Astrocyte (in vitro differentiated cells and primary cell): ENCODE results near the gene BRF1. TPM values are rescaled to one million over a fixed set of nuclear protein-coding genes. Genes with fewer than 3 reads are reported as not detected.

Experiments used
- DNase-seq: peaks from one replicate; pipeline ENCODE4 v3.0.0-alpha.2; 2010; ENCODE audit warnings: low read depth
- FAIRE-seq: peaks from 2 replicates; lab custom pipeline; 2011; peaks lifted over from hg19 to GRCh38; lab: Jason Lieb, UNC
- H2AFZ ChIP-seq: 2 replicates; pipeline ENCODE4 v1.6.0; 2012; ENCODE audit warnings: low read depth, low read length, inconsistent platforms
- H3K27ac ChIP-seq: 2 replicates; pipeline ENCODE4 v1.5.1; 2011; ENCODE audit warnings: low read depth, low read length, inconsistent platforms
- H3K27me3 ChIP-seq: 2 replicates; pipeline ENCODE4 v1.6.0; 2011; ENCODE audit warnings: low read length, inconsistent platforms; ENCODE audit not compliant: insufficient read depth
- H3K36me3 ChIP-seq: 2 replicates; pipeline ENCODE4 v1.5.1; 2011; ENCODE audit warnings: low read length, inconsistent platforms; ENCODE audit not compliant: insufficient read depth
- H3K4me1 ChIP-seq: 2 replicates; pipeline ENCODE4 v1.5.1; 2011; ENCODE audit warnings: low read length, inconsistent platforms; ENCODE audit not compliant: insufficient read depth
- H3K4me2 ChIP-seq: 2 replicates; pipeline ENCODE4 v1.6.0; 2012; ENCODE audit warnings: low read length, inconsistent platforms
- H3K4me3 ChIP-seq: 2 replicates; pipeline ENCODE4 v1.5.1; 2011; ENCODE audit warnings: low read depth, mild to moderate bottlenecking, low read length, inconsistent platforms; ENCODE audit not compliant: insufficient read depth
- H3K79me2 ChIP-seq: 2 replicates; pipeline ENCODE4 v1.6.0; 2012; ENCODE audit warnings: mild to moderate bottlenecking, low read length, inconsistent platforms; ENCODE audit not compliant: insufficient read depth
- H3K9ac ChIP-seq: 2 replicates; pipeline ENCODE4 v1.6.0; 2012; ENCODE audit warnings: mild to moderate bottlenecking, low read length, inconsistent platforms
- H3K9me3 ChIP-seq: 2 replicates; pipeline ENCODE4 v1.5.1; 2012; ENCODE audit warnings: low read depth, mild to moderate bottlenecking, low read length, inconsistent platforms; ENCODE audit not compliant: insufficient read depth
- H4K20me1 ChIP-seq: 2 replicates; pipeline ENCODE4 v1.6.0; 2012; ENCODE audit warnings: low read length, inconsistent platforms; ENCODE audit not compliant: insufficient read depth
- H3K27ac Mint-ChIP-seq: one replicate; pipeline ENCODE4 v1.8.0; 2021; ENCODE audit warnings: mild to moderate bottlenecking, mixed read lengths; ENCODE audit not compliant: unreplicated experiment
- H3K27me3 Mint-ChIP-seq: one replicate; pipeline ENCODE4 v1.8.0; 2021; ENCODE audit warnings: low read depth, mixed read lengths; ENCODE audit not compliant: unreplicated experiment
- H3K36me3 Mint-ChIP-seq: one replicate; pipeline ENCODE4 v1.8.0; 2021; ENCODE audit warnings: low read depth, mixed read lengths; ENCODE audit not compliant: unreplicated experiment
- H3K4me1 Mint-ChIP-seq: one replicate; pipeline ENCODE4 v1.8.0; 2021; ENCODE audit warnings: low read depth, mixed read lengths; ENCODE audit not compliant: unreplicated experiment
- H3K4me3 Mint-ChIP-seq: one replicate; pipeline ENCODE4 v1.8.0; 2021; ENCODE audit warnings: mild to moderate bottlenecking, moderate library complexity, mixed read lengths; ENCODE audit not compliant: unreplicated experiment
- H3K9me3 Mint-ChIP-seq: one replicate; pipeline ENCODE4 v1.8.0; 2021; ENCODE audit warnings: mild to moderate bottlenecking, mixed read lengths; ENCODE audit not compliant: unreplicated experiment
- EZH2 ChIP-seq: IDR thresholded peaks from 2 replicates; pipeline ENCODE4 v1.6.1; 2012; ENCODE audit warnings: mild to moderate bottlenecking, low read length, inconsistent platforms; ENCODE audit not compliant: insufficient read depth
- total RNA-seq: library from RNA; stranded (reverse); gene quantifications from 2 replicates; pipeline ENCODE4 v1.2.1, GENCODE V29; 2021
- TF ChIP-seq, protein P1 (sequence below): IDR thresholded peaks from 2 replicates; pipeline ENCODE4 v1.5.1; 2011; ENCODE audit warnings: low read depth, mild to moderate bottlenecking, inconsistent platforms, low read length, moderate library complexity; ENCODE audit not compliant: insufficient read depth

The BRF1 gene
- total RNA-seq, 1 donor from 2014 or later: 20.5 TPM

DNA sequence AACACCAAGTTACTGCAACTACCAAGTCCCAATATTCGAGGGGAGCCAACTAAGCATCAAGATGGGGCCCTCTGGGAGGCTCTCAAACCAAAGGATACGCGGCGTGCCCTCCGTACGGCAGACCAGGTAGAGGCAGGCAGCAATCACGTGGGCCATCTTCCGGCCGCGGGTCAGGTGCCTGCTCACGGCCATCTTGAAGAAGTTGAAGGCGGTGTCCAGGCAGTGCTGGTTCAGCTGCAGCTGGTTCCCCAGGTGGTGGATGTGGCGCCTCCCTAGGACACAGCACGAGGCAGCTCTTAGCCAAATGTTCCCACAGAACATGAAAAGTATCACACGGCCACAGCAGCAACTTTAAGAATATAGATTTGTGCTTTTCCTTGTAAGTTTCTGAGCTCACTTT is 28.2 kb downstream of the BRF1 start:
- no peaks in the 10 kb centered on the region for H3K36me3 ChIP-seq
- H3K4me3 ChIP-seq: no peak overlapping the region
- H3K27ac ChIP-seq: no peak overlapping the region
- peaks cover 6% of the 10 kb centered on the region for H3K4me1 Mint-ChIP-seq
- peaks cover 30% of the 10 kb centered on the region for H4K20me1 ChIP-seq
- H3K27me3 ChIP-seq: no peaks in the 10 kb centered on the region
- no peak overlapping the region for H3K27ac Mint-ChIP-seq
- TF ChIP-seq, protein P1, sequence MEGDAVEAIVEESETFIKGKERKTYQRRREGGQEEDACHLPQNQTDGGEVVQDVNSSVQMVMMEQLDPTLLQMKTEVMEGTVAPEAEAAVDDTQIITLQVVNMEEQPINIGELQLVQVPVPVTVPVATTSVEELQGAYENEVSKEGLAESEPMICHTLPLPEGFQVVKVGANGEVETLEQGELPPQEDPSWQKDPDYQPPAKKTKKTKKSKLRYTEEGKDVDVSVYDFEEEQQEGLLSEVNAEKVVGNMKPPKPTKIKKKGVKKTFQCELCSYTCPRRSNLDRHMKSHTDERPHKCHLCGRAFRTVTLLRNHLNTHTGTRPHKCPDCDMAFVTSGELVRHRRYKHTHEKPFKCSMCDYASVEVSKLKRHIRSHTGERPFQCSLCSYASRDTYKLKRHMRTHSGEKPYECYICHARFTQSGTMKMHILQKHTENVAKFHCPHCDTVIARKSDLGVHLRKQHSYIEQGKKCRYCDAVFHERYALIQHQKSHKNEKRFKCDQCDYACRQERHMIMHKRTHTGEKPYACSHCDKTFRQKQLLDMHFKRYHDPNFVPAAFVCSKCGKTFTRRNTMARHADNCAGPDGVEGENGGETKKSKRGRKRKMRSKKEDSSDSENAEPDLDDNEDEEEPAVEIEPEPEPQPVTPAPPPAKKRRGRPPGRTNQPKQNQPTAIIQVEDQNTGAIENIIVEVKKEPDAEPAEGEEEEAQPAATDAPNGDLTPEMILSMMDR: no peak
- no peak for TF ChIP-seq EZH2
- H2AFZ ChIP-seq: no peak overlapping the region
- H3K9me3 Mint-ChIP-seq: no peaks in the 10 kb centered on the region
- no peak overlapping the region for H3K9ac ChIP-seq
- no peaks in the 10 kb centered on the region for H3K36me3 Mint-ChIP-seq
- H3K4me2 ChIP-seq: no peak overlapping the region
- peaks cover 5% of the 10 kb centered on the region for H3K79me2 ChIP-seq
- H3K4me3 Mint-ChIP-seq: no peak overlapping the region
- FAIRE-seq (no peak), DNase-seq (no peak)
- no peaks in the 10 kb centered on the region for H3K9me3 ChIP-seq
- H3K4me1 ChIP-seq: no peaks in the 10 kb centered on the region
- H3K27me3 Mint-ChIP-seq: no peaks in the 10 kb centered on the region

- no peak overlapping the region for H3K4me3 Mint-ChIP-seq
- H3K9ac ChIP-seq: no peak overlapping the region
These were observed 29.4 kb downstream of the BRF1 start for GRCh38 chr14:105271224-105271890.

GRCh38 chr14:105269405-105269804 is 31.4 kb downstream of the BRF1 start:
- H3K27ac ChIP-seq: no peak overlapping the region
- no peaks in the 10 kb centered on the region for H3K9me3 Mint-ChIP-seq
- TF ChIP-seq EZH2: no peak
- TF ChIP-seq, protein P1: no peak
- DNase-seq (no peak), FAIRE-seq (no peak)
- H3K27me3 ChIP-seq: no peaks in the 10 kb centered on the region
- H4K20me1 ChIP-seq: peaks cover 20% of the 10 kb centered on the region
- H3K27me3 Mint-ChIP-seq: no peaks in the 10 kb centered on the region
- H3K4me1 ChIP-seq: no peaks in the 10 kb centered on the region
- H3K36me3 Mint-ChIP-seq: no peaks in the 10 kb centered on the region
- no peaks in the 10 kb centered on the region for H3K36me3 ChIP-seq
- H3K4me3 Mint-ChIP-seq: no peak overlapping the region
- no peak overlapping the region for H3K9ac ChIP-seq
- H3K27ac Mint-ChIP-seq: no peak overlapping the region
- H3K79me2 ChIP-seq: no peaks in the 10 kb centered on the region
- H3K4me2 ChIP-seq: no peak overlapping the region
- no peak overlapping the region for H3K4me3 ChIP-seq
- H3K4me1 Mint-ChIP-seq: no peaks in the 10 kb centered on the region
- no peak overlapping the region for H2AFZ ChIP-seq
- no peaks in the 10 kb centered on the region for H3K9me3 ChIP-seq

More at GRCh38 chr14:105271224-105271890, 29.4 kb downstream of the BRF1 start:
- no peaks in the 10 kb centered on the region for H3K36me3 Mint-ChIP-seq
- Histone ChIP-seq H3K27me3 (no peaks in the 10 kb centered on the region), H4K20me1 (peaks cover 33% of the 10 kb centered on the region), H3K27ac (no peak overlapping the region), H3K4me1 (no peaks in the 10 kb centered on the region), H3K79me2 (peaks cover 5% of the 10 kb centered on the region), H3K9me3 (no peaks in the 10 kb centered on the region), H3K4me2 (no peak overlapping the region), H3K4me3 (no peak overlapping the region), H2AFZ (no peak overlapping the region), H3K36me3 (no peaks in the 10 kb centered on the region)
- peaks cover 6% of the 10 kb centered on the region for H3K4me1 Mint-ChIP-seq
- no peak overlapping the region for H3K27ac Mint-ChIP-seq
- DNase-seq (no peak), FAIRE-seq (no peak)
- no peaks in the 10 kb centered on the region for H3K27me3 Mint-ChIP-seq
- no peak for TF ChIP-seq EZH2
- TF ChIP-seq, protein P1: no peak
- H3K9me3 Mint-ChIP-seq: no peaks in the 10 kb centered on the region
